NCI-H2081 (cell line): Measurements from ENCODE around the gene CTU2.
"Not testable (repeated sequence)": the region's sequence is repeated elsewhere in the genome, so short reads cannot be mapped to it uniquely, and the experiment has no call there.

Experiments
- DNase-seq, 2 experiments: peaks; one replicate each; lab custom pipeline; 2025; lab: John Stamatoyannopoulos, UW

Gene CTU2

DNA sequence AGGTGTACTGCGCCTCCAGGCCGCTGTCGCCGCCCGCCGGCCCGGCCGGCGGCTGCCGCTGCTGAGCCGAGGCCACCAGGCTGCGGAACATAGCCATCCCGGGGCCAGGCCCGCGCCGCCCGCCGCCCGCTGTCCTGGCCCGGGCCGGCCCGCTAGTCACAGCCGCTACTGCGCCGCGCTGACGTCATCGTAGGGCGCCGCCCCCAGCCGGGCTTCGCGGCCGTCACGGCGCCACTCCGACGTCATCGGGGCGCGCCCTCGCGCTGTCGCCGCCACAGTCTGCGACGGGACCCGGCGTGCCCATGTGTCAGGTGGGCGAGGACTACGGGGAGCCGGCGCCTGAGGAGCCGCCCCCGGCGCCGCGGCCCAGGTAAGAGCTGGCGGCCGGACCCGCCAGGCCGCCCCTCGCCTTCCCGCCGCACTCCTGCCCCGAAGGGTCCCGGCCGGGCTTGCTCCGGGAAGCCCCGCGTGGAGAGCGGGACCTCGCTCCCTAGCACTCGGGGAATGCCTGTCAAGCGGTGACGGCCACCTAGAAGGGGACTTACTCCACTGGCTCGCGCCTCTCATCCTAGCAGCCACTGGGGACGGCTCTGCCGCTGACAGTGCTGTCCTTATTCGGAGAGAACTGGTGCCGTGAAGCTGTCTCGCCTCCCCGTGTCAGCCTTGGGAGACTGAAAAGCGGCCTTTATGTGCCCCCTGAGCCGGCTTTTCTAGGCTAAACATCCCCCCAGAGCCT, at the start of gene CTU2, which contains the start of gene RNF166:
TSS of gene CTU2 (plus strand) at position 275 of the 736 bp plus-strand sequence. CDS start at position 303, 28 bp downstream.
TSS of gene RNF166 (minus strand) at position 180 of the 736 bp plus-strand sequence. CDS start at position 97, 83 bp downstream.
- DNase-seq: peak; percentile 64 to 76

DNA sequence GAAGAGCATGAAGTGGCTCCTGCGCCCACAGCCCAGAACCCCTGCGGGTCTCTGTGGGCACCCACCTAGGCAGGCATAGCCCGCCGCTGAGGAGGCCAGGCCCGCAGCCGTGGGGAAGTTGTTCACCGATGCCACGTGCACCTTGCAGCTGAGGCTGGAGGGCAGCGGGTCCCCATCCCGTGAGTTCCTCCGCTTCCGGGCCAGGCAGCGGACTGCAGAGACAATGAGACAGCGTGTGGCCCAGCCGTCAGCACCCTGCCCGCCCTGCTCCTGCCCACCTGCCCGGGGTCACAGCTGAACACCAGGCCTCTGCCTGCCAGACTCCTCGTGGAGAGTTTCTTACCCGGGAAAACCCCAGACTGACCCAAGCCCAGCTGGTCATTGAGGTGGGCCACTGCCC, 48.9 kb upstream of the CTU2 start:
- DNase-seq: no peak

DNA sequence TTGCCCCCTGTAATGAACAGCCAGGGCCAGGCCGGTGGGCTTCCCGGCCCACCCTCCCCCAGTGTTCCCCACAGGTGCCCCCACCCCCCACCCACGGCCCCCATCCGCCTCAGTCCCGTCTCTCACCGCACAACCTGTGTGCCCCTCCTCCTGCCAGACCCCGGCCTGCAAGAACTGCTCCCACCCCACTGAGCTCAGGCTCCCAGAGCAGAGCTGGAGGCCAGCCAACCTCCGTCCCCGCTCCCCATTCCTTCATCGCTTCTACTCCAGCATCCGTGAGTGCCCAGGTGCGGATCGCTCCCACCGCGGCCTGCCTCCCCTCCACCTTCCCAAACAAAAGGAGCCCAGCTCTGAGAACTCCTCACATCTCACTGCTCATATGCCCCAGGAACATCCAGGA, 47.6 kb upstream of the CTU2 start:
- DNase-seq: no peak

DNA sequence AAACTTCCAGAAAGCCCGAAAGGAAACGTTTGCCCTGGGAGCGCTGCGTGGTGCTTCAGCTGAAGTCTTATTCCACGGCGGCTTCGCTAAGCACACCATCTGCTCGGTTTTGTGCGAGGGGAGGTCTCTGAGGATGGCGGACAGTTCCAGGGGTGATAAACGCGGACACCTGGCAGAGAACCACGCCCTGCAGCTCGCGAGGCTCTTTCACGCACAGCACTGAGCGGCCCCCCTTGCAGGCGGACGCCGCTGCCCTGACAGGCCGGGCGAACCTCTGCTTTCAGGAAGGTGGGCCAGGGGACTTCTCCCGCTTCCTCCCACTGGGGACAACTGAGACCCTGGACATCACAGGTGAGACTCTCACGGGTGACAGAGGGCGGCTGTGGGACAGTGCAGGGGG, 47.1 kb upstream of the CTU2 start:
- no peak for DNase-seq

DNA sequence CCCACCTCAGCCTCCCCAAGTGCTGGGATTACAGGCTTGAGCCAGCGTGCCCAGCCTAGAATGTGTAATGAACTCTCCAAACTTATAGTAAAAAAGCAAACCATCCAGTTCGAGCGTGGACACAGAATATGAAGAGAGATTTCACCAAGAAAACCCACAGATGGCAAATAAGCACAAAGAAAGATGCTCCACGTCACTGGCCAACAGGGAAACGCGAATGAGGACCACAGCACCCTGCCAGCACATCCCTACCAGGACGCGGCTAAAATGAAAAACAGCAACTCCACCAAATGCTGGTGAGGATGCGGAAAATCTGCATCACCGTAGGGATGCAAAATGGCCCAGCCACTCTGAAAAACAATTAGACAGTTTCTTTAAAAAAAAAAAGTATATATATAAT, 44.8 kb upstream of the CTU2 start:
- no peak for DNase-seq

DNA sequence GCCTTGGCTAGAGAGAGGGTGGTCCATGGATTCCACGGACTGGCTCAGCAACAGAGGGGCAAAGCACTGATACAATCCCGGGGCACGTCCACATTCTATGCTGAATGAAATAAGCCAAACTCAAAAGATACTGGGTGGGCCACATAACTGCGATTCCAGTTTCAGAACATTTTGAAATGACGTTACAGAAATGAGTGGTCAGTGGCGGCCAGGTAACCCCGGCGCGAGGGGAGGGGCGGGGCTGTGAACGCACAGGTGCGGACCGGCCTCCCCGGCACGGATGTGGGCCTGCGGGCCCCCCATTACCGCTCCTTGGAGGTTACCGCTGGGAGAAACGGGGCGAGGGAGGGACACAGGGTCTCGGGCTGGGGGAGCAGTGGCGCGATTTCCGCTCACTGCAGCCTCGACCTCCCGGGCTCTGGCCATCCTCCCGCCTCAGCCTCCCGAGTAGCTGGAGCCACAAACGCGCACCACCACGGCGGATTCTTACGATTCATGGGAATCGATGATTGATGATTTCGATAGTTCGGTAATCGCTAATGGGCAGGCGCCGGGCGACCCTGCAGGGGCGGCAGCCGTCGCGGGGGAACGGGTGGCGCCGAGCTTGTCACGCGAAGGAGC, 44.0 kb upstream of the CTU2 start:
- no peak for DNase-seq

DNA sequence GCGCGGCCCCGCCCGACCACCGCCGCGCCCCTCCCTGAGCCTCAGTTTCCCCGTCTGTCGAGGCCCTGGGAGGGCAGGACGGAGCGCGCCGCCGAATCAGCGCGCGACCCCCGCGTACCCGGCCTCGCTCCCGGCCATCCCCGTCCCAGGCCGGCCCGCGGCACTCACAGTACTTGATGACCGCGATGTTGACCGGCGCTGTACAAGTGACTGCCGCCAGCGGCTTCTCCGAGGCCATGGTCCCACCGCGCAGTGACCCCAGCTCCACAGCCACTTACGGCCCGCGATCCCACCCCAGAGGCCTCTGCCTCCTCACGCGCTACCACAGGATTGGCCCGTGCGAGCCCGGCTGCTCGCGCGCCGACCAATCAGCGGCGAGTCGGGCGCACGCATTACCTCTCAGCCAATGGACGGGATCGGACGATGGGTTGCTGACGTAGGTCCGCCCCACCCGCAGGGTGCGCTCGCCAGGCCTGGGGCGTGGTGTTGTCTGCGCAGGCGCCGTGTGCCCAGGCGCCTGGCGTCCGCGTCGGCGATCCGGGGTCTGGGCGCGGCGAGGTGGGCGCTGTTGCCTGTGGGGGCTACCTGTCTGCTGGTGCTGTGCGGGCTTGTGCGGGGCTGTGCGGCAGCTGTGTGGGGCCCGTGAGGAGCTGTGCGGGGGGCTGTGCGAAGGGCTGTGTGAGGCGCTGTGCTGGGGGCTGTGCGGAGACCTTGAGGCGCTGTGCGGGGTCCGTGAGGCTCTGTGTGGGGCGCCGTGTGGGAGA, 43.3 kb upstream of the CTU2 start, which contains the start of gene MVD:
TSS of gene MVD (minus strand) at position 249 of the 764 bp plus-strand sequence. CDS start at position 238, 11 bp downstream.
- peak; percentile 94 to 95 for DNase-seq

DNA sequence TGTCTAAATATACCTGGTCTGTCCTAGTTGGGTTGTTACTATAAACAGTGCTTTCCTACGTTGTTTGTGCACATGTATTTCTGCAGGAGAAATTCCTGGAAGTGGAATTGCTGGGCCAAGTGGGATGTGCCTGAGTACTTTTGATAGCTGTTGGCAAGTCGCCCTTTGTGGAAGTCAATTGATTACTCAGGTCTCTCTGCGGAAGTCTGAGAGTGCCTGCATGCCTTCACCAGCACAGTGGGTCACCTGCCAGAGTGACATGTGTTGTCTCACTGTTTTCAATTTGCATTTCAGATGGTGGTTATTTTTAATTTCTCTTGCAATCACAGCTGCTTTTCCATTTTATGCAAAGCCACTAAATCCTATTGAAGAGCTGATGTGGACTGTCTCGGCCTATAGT, 41.2 kb upstream of the CTU2 start:
- no peak for DNase-seq

DNA sequence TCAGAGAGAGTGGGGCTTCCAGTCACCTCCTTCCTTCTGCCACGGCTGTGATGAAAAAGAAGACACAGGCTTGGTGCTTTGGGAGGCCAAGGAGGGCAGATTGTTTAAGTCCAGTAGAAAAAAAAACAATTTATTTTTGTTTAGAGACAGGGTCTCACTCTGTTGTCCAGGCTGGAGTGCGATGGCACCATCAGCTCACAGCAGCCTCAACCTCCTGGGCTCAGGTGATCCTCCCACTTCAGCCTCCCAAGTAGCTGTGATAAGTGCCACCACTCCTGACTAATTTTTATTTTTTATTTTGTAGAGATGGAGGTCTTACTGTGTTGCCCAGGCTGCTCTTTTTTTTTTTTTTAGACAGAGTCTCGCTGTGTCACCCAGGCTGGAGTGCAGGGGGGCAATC, 40.7 kb upstream of the CTU2 start:
- DNase-seq: no peak

DNA sequence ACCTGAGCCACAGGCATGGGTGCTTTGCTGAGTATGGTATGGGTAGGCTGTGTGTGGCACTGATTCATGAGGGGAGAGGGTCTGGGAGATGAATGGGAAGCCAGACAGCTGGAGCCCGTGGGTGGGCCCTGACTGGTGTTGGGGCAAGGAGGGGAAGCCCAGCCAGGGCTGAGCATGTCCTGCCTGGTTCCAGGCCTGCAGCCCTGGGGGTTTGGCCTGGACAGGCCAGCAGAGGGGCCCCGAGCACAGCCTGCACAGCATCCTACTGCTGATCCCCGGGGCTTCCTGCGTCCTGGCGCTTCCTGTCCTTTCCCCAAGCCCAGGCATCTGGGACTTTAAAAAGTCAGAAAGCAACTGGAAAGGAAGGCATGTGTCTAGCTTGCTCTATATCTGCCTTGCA, 38.8 kb upstream of the CTU2 start:
- DNase-seq: no peak

DNA sequence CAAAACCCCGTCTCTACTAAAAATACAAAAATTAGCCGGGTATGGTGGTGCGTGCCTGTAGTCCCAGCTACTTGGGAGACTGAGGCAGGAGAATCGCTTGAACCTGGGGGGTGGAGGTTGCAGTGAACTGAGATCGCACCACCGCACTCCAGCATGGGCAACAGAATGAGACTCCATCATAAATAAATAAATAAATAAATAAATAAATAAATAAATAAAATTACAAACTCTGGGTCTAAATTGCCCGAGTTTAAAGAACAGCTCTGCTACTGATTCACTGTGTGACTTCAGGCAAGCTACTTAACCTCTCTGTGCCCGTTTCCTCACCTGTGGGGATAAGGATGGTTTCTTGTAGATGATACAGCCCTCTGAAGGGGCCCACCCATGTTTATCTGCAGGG, 36.8 kb upstream of the CTU2 start:
- not testable (repeated sequence) for DNase-seq

DNA sequence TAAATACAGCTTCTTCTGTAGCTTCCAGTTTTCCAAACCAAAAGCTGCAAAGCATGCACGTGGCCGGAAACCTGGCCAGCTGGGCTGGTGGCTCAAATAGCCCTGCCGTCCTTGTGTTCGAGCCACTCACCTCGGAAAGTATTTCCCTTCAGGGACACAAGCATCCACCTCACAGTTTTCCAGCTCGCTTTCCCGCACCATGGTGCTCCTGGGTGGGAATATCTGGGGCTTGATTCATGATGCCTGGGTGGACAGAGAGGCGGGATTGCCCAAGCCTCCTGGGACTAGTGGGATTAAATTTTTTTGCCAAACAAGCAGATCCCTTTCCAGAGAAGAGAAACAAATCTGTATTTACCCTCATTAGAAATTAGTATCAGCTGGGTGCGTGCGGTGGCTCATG, 36.3 kb upstream of the CTU2 start:
- DNase-seq: no peak

DNA sequence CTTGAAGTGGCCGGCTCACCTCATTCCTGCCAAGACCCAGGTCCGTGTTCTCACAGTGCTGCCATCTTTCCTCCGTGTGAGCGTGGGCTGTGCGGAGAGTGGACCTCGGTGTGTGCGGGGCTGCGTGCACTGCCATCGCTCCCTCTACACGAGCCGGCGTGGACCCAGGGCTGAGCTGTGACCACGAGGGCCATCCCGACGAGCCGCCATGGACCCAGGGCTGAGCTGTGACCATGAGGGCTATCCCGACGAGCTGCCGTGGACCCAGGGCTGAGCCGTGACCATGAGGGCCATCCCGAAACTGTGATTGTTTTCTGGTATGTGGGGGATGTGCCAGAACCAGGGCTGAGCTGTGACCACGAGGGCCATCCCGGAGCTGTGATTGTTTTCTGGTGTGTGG, 34.5 kb upstream of the CTU2 start:
- DNase-seq: no peak

DNA sequence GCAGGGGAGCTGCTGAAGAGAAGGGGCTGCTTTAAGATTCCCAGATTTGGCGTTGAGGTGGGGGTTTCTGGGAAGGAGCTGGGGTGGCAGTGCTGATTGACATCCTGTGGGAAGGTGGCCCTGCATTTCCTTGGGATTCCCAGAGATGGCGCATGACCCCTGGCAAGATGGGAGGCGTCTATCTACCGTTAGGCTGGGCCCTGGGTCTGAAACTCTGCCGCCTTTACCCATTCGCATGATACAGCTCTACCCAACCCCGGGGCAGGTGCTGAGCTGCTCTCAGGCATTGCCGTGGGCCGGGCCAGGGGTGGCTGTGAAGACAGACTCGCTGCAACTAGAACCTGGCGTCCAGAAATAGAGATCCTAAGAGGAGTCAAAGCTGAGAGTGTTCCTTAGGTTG, 33.5 kb upstream of the CTU2 start:
- no peak for DNase-seq

DNA sequence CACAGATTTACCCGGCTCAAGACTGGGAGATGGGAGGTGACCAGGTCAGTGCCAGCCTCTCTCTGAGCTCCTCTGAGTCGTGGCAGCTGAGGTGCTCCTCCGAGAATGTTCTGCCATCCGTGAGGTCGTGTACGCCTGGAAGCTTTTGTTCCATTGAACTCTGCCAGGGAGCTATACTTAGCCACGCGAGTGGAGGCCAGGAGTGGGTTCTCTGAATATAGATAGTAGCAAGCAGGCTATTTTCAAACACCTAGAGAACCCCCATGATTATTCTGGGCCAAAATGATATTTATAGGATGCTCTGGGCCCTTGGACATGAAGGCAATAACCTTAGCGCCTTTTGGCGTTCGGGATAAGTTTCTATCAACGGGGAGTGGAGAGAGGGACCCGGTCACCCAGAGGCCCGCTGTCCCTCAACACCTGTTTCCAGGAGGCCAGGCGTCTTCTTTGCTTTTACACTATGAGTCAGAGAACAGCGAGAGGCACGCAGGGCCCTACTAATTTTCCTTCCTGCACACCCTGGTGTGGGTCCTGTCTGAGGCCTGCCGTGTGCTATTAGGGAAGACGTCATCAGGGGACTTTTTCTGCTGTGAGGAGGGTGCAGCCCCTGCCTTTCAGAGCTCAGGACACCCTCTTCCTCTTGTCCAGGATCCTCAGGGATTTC, 32.5 kb upstream of the CTU2 start:
- DNase-seq: no peak

DNA sequence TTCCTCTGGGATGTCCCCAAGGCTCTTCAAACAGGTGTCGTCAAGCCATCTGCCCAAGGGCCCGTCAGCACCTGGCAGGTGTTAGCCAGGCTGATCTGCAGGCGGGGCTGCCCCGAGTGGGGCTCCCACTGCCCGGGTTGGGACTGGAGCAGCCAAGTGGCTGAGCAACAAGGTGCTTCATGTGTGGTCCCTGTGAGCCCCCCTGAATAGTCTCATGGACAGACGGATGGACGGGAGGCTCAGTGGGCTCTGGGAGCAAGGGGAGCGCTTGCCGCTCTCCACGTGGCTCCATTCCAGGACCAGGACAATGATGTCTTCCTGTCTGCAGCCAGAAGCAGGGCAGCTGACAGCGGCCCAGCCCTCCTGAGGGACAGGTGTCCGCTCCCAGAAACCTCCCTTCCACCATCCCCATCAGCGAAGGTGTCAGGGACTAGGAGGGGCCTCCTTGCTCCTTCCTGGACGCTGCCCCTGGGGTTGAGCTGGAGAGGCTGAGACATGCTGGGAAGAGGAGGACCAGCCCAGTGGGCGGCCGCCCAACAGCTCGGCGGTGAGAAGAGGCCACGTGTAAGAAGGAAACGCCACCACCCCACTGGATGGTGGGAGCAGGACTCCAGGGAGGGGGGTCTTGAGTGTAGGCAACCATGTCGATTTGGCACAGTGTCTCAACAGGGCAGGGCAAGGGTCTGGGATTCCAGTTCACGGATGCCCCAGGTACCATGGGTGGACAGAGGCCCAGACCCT, 29.6 kb upstream of the CTU2 start:
- DNase-seq: no peak

DNA sequence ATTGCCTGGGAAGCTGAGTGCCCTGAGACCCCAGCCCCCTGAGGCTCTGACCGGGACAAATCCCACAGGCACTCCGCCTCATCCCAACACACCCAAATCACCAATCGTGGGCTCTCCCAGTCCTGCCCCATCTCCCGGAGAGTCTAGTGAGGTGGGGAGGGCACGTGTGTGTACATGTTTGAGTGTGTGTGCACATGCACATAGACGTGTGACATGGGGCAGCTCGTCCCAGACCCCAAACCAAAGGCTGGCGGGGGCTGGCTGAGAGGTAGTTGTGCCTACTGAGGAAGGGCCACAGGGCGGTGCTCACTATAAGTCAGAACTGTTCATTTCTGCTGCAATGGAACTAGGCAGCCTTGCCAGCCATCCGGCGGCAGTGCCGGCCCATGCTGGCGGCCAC, 28.6 kb upstream of the CTU2 start:
- DNase-seq: no peak

DNA sequence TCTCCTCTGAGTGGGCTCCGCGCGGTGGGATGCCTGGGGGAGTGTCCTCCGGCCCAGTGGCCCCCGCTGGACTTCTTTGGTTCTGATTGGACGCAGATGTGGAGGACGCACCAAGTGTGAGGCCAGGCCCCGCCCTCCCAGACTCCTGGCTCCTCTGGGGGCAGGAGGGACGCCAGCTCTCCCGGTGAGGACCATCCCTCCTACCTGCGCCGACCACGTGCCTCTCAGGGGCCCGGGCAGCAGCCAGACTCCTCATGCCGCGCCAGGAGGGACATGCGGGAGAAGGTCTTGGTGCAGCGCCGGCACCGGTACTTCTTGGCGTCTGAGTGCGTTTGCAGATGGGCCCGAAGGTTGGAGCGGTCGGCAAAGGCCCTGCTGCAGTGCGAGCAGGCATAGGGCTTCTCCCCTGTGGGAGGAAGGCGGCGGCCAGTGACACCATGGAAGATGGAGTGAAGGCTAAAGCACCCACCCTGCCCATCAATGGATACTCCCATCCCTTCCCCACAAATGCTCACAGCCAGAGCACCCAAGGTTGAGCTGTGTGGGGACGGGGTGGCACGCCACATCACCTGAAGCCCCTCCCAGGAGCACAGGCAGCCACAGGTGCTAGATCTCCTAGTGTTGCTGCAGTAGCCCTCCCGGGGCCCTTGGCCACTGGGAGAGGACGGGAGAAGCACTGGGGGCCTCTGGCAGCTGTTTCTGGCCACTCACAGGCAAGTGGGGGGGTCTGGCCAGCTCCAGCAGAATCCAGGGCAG, 27.9 kb upstream of the CTU2 start:
- DNase-seq: no peak

DNA sequence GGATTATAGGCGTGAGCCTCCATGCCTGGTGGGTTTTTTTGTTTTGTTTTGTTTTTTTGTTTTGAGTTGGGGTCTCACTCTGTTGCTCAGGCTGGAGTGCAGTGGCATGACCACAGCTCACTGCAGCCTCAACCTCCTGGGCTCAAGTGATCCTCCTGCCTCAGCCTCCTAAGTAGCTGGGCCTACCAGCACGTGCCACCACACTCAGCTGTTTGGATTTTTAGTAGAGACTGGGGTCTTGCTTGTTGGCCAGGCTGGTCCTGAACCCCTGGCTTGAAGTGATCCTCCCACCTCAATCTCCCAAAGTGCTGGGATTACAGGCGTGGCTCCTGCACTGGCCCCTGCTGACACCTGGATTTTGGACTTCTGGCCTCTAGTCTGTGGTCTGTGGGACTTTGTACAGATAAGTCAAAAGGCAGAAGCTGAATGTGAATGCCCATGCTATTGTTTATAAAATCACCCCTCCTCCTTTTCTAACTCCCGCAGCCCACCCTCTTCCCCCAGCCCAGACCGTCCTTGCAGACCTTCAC, 25.7 kb upstream of the CTU2 start:
- DNase-seq: no peak

DNA sequence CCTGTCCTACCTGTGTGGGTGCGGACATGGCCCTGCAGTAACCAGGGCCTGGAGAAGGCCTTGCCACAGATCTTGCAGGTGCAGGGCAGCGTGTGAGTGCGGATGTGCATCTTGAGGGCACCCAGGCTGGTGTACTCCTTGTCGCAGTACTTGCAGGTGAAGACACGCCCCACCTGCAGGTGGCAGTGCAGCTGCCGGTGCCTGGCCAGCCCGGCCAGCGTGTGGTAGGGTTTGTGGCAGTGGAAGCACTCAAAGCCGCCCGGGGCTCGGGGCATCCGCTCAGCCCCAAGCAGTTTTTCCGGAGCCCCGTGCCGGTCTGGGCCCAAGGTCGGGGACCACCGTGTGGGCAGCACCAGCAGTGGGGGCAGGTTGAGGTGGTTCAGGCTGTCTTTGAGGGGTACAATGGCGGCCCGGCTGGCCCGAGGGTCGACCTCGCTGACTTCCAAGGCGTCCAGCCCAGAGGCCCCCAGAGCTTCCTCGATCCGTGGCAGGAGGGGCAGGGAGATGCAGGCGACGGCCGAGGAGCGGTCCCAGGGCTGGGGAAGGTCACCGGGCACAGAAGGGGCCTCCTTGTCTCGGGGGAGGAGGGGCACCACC, 25.1 kb upstream of the CTU2 start:
- no peak for DNase-seq
